Measurements from ENCODE around the gene HOXA13.
A peak's percentile ranks its signal among the peaks of the same experiment; 100 is the strongest.

The HOXA13 gene

GRCh38 chr7:27180431-27181420 is 19.2 kb downstream of the HOXA13 start:
- DNase-seq, result no peak

GRCh38 chr7:27179503-27180430 is 20.1 kb downstream of the HOXA13 start:
- peak; percentile 67 to 72 for DNase-seq

- no peak for DNase-seq
Measured at GRCh38 chr7:27179030-27179429, 20.9 kb downstream of the HOXA13 start.

- no peak for DNase-seq
Measured at GRCh38 chr7:27178366-27178765, 21.5 kb downstream of the HOXA13 start.

GRCh38 chr7:27177795-27178320 is 22.0 kb downstream of the HOXA13 start:
- DNase-seq, result no peak

GRCh38 chr7:27176962-27177794 is 22.7 kb downstream of the HOXA13 start:
- no peak for DNase-seq

GRCh38 chr7:27176524-27176845 is 23.4 kb downstream of the HOXA13 start:
- no peak for DNase-seq

- no peak for DNase-seq
Measured at GRCh38 chr7:27175626-27176523, 24.0 kb downstream of the HOXA13 start.

GRCh38 chr7:27174874-27175625 is 24.8 kb downstream of the HOXA13 start:
- no peak for DNase-seq

- no peak for DNase-seq
Measured at GRCh38 chr7:27173956-27174873, 25.7 kb downstream of the HOXA13 start, which contains the start of gene HOXA10. Gene HOXA10, minus strand, starts transcription at chr7:27174320. Its CDS starts 14 bp downstream, at chr7:27174306.

- no peak for DNase-seq
Measured at GRCh38 chr7:27173511-27173955, 26.4 kb downstream of the HOXA13 start.

GRCh38 chr7:27172823-27173510 is 26.9 kb downstream of the HOXA13 start:
- DNase-seq, result no peak

- DNase-seq, result no peak
Measured at GRCh38 chr7:27172315-27172774, 27.5 kb downstream of the HOXA13 start.

- no peak for DNase-seq
Measured at GRCh38 chr7:27171637-27172314, 28.1 kb downstream of the HOXA13 start.

GRCh38 chr7:27171325-27171636 is 28.6 kb downstream of the HOXA13 start:
- DNase-seq, result no peak

- no peak for DNase-seq
Measured at GRCh38 chr7:27170426-27171324, 29.2 kb downstream of the HOXA13 start.
